Endothelial cell (in vitro differentiated cells): Measurements from ENCODE around the gene SLC17A2. TPM values are rescaled to one million over a fixed set of nuclear protein-coding genes. Genes with fewer than 3 reads are reported as not detected.

Experiments used
- DNase-seq: peaks from one replicate; pipeline ENCODE4 v3.0.0; 2021; ENCODE audit warnings: low spot score
- H3K27ac Mint-ChIP-seq: one replicate; pipeline ENCODE4 v1.8.0; 2021; ENCODE audit warnings: mixed read lengths, inconsistent platforms; ENCODE audit not compliant: unreplicated experiment
- H3K27me3 Mint-ChIP-seq: one replicate; pipeline ENCODE4 v1.8.0; 2021; ENCODE audit warnings: mild to moderate bottlenecking, moderate library complexity, mixed read lengths, inconsistent platforms; ENCODE audit not compliant: unreplicated experiment
- H3K36me3 Mint-ChIP-seq: one replicate; pipeline ENCODE4 v1.8.0; 2021; ENCODE audit warnings: mild to moderate bottlenecking, low read depth, mixed read lengths, inconsistent platforms; ENCODE audit not compliant: unreplicated experiment
- H3K4me1 Mint-ChIP-seq: one replicate; pipeline ENCODE4 v1.8.0; 2021; ENCODE audit warnings: mild to moderate bottlenecking, mixed read lengths, inconsistent platforms; ENCODE audit not compliant: unreplicated experiment
- H3K4me3 Mint-ChIP-seq: one replicate; pipeline ENCODE4 v1.8.0; 2021; ENCODE audit warnings: mild to moderate bottlenecking, mixed read lengths, inconsistent platforms; ENCODE audit not compliant: unreplicated experiment
- H3K9me3 Mint-ChIP-seq: one replicate; pipeline ENCODE4 v1.8.0; 2021; ENCODE audit warnings: mixed read lengths, inconsistent platforms; ENCODE audit not compliant: unreplicated experiment
- CTCF ChIP-seq: fragments of 200-600 bp; sonication (generic); IDR thresholded peaks from one replicate; pipeline ENCODE4 v1.5.0; 2021; ENCODE audit warnings: antibody characterized with exemption; ENCODE audit not compliant: unreplicated experiment
- total RNA-seq: library from RNA; stranded (reverse); fragmentation: NEBNext Ultra II Directional; extraction: Animal tissue kit (Norgen Biotek cat#: 25700); gene quantifications from one replicate; pipeline ENCODE4 v1.2.1, GENCODE V29; 2021; ENCODE audit not compliant: unreplicated experiment

The SLC17A2 gene
- total RNA-seq, 1 donor from 2014 or later: not detected

- Mint-ChIP-seq H3K4me1 (peaks cover 27% of the 10 kb centered on the region), H3K27me3 (peaks cover 8% of the 10 kb centered on the region), H3K36me3 (peaks cover 20% of the 10 kb centered on the region), H3K9me3 (no peaks in the 10 kb centered on the region), H3K27ac (no peak overlapping the region), H3K4me3 (no peak overlapping the region)
- no peak for DNase-seq
- TF ChIP-seq CTCF: no peak
These were observed 29.5 kb upstream of the SLC17A2 start for GRCh38 chr6:25959890-25960536.

GRCh38 chr6:25958700-25959162, 28.2 kb upstream of the SLC17A2 start:
- no peak for DNase-seq
- H3K27me3 Mint-ChIP-seq: peaks cover 7% of the 10 kb centered on the region
- H3K36me3 Mint-ChIP-seq: peaks cover 19% of the 10 kb centered on the region
- no peak overlapping the region for H3K27ac Mint-ChIP-seq
- no peak for TF ChIP-seq CTCF
- H3K4me1 Mint-ChIP-seq: peaks cover 24% of the 10 kb centered on the region
- H3K9me3 Mint-ChIP-seq: no peaks in the 10 kb centered on the region
- H3K4me3 Mint-ChIP-seq: peak overlapping the region; percentile 13

GRCh38 chr6:25956226-25956625, 25.7 kb upstream of the SLC17A2 start:
- Mint-ChIP-seq H3K27ac (no peak overlapping the region), H3K4me1 (peaks cover 5% of the 10 kb centered on the region), H3K27me3 (no peaks in the 10 kb centered on the region), H3K4me3 (no peak overlapping the region), H3K9me3 (no peaks in the 10 kb centered on the region), H3K36me3 (peaks cover 16% of the 10 kb centered on the region)
- no peak for DNase-seq
- TF ChIP-seq CTCF: no peak

- no peak for TF ChIP-seq CTCF
- H3K36me3 Mint-ChIP-seq: peaks cover 10% of the 10 kb centered on the region
- H3K9me3 Mint-ChIP-seq: no peaks in the 10 kb centered on the region
- H3K27ac Mint-ChIP-seq: no peak overlapping the region
- H3K27me3 Mint-ChIP-seq: no peaks in the 10 kb centered on the region
- peaks cover 2% of the 10 kb centered on the region for H3K4me1 Mint-ChIP-seq
- DNase-seq: no peak
- H3K4me3 Mint-ChIP-seq: no peak overlapping the region
These were observed 24.3 kb upstream of the SLC17A2 start for GRCh38 chr6:25954756-25955155.

- no peaks in the 10 kb centered on the region for H3K27me3 Mint-ChIP-seq
- no peak for DNase-seq
- H3K27ac Mint-ChIP-seq: no peak overlapping the region
- peaks cover 2% of the 10 kb centered on the region for H3K4me1 Mint-ChIP-seq
- peaks cover 5% of the 10 kb centered on the region for H3K36me3 Mint-ChIP-seq
- no peak overlapping the region for H3K4me3 Mint-ChIP-seq
- no peaks in the 10 kb centered on the region for H3K9me3 Mint-ChIP-seq
- TF ChIP-seq CTCF: no peak
These were observed 23.2 kb upstream of the SLC17A2 start for GRCh38 chr6:25953733-25954132.
